Parathyroid adenoma (tissue), 2 donors: Measurements from ENCODE around the gene LMOD1.
"Not testable (repeated sequence)": the region's sequence is repeated elsewhere in the genome, so short reads cannot be mapped to it uniquely, and the experiment has no call there.

Source experiments
- H2AFZ ChIP-seq: fragments of 300-600 bp; sonication (generic); one replicate; pipeline ENCODE4 v1.7.0; 2017; ENCODE audit warnings: antibody characterized with exemption, mild to moderate bottlenecking
- H3K27ac ChIP-seq: fragments of 300-600 bp; sonication (generic); one replicate; pipeline ENCODE4 v1.7.0; 2017
- H3K27me3 ChIP-seq: fragments of 300-600 bp; sonication (generic); one replicate; pipeline ENCODE4 v1.7.0; 2017; ENCODE audit warnings: low read length; ENCODE audit not compliant: control insufficient read depth, insufficient read depth
- H3K36me3 ChIP-seq: fragments of 300-600 bp; sonication (generic); one replicate; pipeline ENCODE4 v1.7.0; 2017; ENCODE audit warnings: low read length; ENCODE audit not compliant: control insufficient read depth, insufficient read depth
- H3K4me1 ChIP-seq: fragments of 300-600 bp; sonication (generic); one replicate; pipeline ENCODE4 v1.7.0; 2017; ENCODE audit warnings: control low read depth
- H3K4me2 ChIP-seq: fragments of 300-600 bp; sonication (generic); one replicate; pipeline ENCODE4 v1.7.0; 2017; ENCODE audit warnings: low read length
- H3K4me3 ChIP-seq: fragments of 300-600 bp; sonication (generic); one replicate; pipeline ENCODE4 v1.7.0; 2017; ENCODE audit warnings: low read depth, low read length
- H3K79me2 ChIP-seq: fragments of 300-600 bp; sonication (generic); one replicate; pipeline ENCODE4 v1.7.0; 2017; ENCODE audit warnings: control low read depth
- H3K9ac ChIP-seq: fragments of 300-600 bp; sonication (generic); one replicate; pipeline ENCODE4 v1.7.0; 2017; ENCODE audit warnings: mild to moderate bottlenecking
- H3K9me3 ChIP-seq: fragments of 300-600 bp; sonication (generic); one replicate; pipeline ENCODE4 v1.7.0; 2017; ENCODE audit warnings: low read length; ENCODE audit not compliant: control insufficient read depth
- CTCF ChIP-seq: fragments of 300-600 bp; sonication (generic); IDR thresholded peaks from one replicate; pipeline ENCODE4 v1.7.0; 2017; ENCODE audit warnings: antibody characterized with exemption, mild to moderate bottlenecking
- donor health status: primary hyperparathyroidism.

Gene LMOD1

GRCh38 chr1:201964261-201964660 lies 17.9 kb upstream of the LMOD1 start:
- Histone ChIP-seq H3K27ac (no peak overlapping the region), H3K9ac (no peak overlapping the region), H3K27me3 (no peaks in the 10 kb centered on the region), H3K79me2 (no peaks in the 10 kb centered on the region), H3K9me3 (no peaks in the 10 kb centered on the region), H3K4me2 (no peak overlapping the region), H2AFZ (no peak overlapping the region), H3K4me3 (no peak overlapping the region), H3K36me3 (no peaks in the 10 kb centered on the region), H3K4me1 (no peaks in the 10 kb centered on the region)
- no peak for TF ChIP-seq CTCF

DNA sequence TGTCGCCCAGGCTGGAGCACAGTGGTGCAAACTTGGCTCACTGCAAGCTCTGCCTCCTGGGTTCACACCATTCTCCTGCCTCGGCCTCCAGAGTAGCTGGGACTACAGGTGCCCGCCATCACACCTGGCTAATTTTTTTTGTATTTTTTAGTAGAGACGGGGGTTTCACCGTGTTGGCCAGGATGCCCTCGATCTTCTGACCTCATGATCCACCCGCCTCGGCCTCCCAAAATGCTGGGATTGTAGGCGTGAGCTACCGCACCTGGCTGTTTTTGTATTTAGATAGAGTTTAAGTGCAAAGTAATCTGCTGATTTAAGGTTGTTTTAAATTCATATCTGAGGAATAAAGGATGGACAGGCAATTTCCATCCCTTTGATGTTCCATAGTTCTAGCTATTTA lies 16.0 kb upstream of the LMOD1 start:
- not testable (repeated sequence) for H3K4me3 ChIP-seq, H3K79me2 ChIP-seq, H3K27ac ChIP-seq, H2AFZ ChIP-seq, H3K4me2 ChIP-seq, H3K36me3 ChIP-seq, H3K27me3 ChIP-seq, H3K9me3 ChIP-seq, H3K4me1 ChIP-seq, H3K9ac ChIP-seq

DNA sequence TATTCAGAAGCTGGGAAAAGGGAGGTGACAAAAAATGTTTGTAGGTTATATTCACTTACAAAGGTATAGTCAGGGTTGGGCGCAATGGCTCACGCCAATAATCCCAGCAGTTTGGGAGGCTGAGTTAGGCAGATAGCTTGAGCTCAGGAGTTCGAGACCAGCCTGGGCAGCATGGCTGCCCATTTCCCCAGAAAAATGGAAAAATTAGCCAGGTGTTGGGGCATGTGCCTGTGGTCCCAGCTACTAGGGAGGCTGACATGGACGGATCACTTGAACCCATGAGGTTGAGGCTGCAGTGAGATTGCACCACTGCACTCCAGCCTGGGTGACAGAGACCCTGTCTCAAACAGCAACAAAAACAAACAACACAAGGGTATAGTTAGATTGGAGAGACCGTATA lies 12.0 kb upstream of the LMOD1 start:
- Histone ChIP-seq H3K4me1 (no peaks in the 10 kb centered on the region), H2AFZ (no peak overlapping the region), H3K36me3 (no peaks in the 10 kb centered on the region), H3K9ac (no peak overlapping the region), H3K4me3 (no peak overlapping the region), H3K27ac (no peak overlapping the region), H3K79me2 (peaks cover 9% of the 10 kb centered on the region), H3K4me2 (no peak overlapping the region), H3K27me3 (no peaks in the 10 kb centered on the region), H3K9me3 (no peaks in the 10 kb centered on the region)
- no peak for TF ChIP-seq CTCF

- peak overlapping the region; percentile 84 for H3K27ac ChIP-seq
- no peaks in the 10 kb centered on the region for H3K9me3 ChIP-seq
- H2AFZ ChIP-seq, result peak overlapping the region; percentile 92
- no peak for TF ChIP-seq CTCF
- no peaks in the 10 kb centered on the region for H3K27me3 ChIP-seq
- peak overlapping the region; percentile 80 for H3K9ac ChIP-seq
- H3K4me2 ChIP-seq, result peak overlapping the region; percentile 93
- H3K36me3 ChIP-seq, result no peaks in the 10 kb centered on the region
- no peaks in the 10 kb centered on the region for H3K4me1 ChIP-seq
- peaks cover 9% of the 10 kb centered on the region for H3K79me2 ChIP-seq
- H3K4me3 ChIP-seq, result peak overlapping the region; percentile 97
Observed at GRCh38 chr1:201955729-201956143, 9.4 kb upstream of the LMOD1 start.

DNA sequence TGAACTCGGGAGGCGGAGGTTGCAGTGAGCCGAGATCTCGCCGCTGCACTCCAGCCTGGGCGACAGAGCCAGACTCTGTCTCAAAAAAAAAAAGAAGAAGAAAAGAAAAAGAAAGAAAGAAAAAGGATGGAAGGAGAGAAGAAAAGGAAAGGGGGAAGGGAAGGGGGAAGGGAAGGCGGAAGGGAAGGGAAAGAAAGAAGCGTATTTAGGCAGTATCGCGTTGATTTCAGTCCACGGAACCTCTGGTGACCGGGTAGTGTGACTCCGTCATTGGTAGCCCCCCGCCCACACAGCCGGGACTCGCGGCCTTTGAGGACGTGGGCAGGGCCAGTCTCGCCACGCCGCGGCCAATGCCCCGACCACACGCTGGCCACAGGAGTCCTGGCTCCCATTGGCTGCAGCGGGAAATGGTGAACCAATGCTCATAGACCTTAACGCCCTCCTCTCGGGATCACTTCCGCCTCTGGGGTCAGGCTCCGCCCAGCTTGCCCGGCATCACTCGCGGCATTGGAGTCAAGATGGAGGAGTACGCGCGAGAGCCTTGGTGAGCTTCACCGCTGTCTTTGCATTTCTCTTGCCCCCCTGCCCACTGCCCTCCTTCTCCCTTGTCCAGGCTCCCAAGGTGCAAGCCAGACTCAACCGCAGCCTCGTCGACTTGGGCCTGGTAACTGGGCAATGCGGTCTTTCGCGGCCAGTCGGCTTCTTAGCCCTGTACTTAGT lies 8.8 kb upstream of the LMOD1 start, which contains the start of gene TIMM17A:
TSS of gene TIMM17A (plus strand) at position 495 of the 720 bp plus-strand sequence. CDS start at position 519, 24 bp downstream.
- peak within 1 kb of the TSS; percentile 93 for H3K4me2 ChIP-seq
- H3K9me3 ChIP-seq, result no peaks in the 10 kb centered on the region
- TF ChIP-seq CTCF, result no peak

More for the DNA sequence above, 8.8 kb upstream of the LMOD1 start, which contains the start of gene TIMM17A:
- peak within 1 kb of the TSS; percentile 80 for H3K9ac ChIP-seq
- H3K4me3 ChIP-seq, result peak within 1 kb of the TSS; percentile 97
- peaks cover 9% of the 10 kb centered on the region for H3K79me2 ChIP-seq
- peak within 1 kb of the TSS; percentile 92 for H2AFZ ChIP-seq
- H3K27ac ChIP-seq, result peak within 1 kb of the TSS; percentile 84
- H3K36me3 ChIP-seq, result no peaks in the 10 kb centered on the region
- H3K27me3 ChIP-seq, result no peaks in the 10 kb centered on the region
- no peaks in the 10 kb centered on the region for H3K4me1 ChIP-seq
